Measurements from ENCODE around the gene CCDC87.

The CCDC87 gene

GRCh38 chr11:66628061-66628603, 35.3 kb upstream of the CCDC87 start:
- H3K4me1 ChIP-seq (ENCODE audit: control insufficient read depth, insufficient read depth, low read length) = peaks cover 21% of the 10 kb centered on the region
- H3K27ac ChIP-seq (ENCODE audit: low read depth, low read length) = no peak overlapping the region
- no peak overlapping the region for H3K4me3 ChIP-seq (ENCODE audit: low read length)
- no peak overlapping the region for H3K9ac ChIP-seq (ENCODE audit: low read length)
- H3K36me3 ChIP-seq (ENCODE audit: control insufficient read depth, insufficient read depth, low read length) = peaks cover 54% of the 10 kb centered on the region
- H3K27me3 ChIP-seq (ENCODE audit: control insufficient read depth, insufficient read depth, low read length) = no peaks in the 10 kb centered on the region

- Histone ChIP-seq H3K9ac (ENCODE audit: low read length) (no peak overlapping the region), H3K36me3 (ENCODE audit: control insufficient read depth, insufficient read depth, low read length) (peaks cover 54% of the 10 kb centered on the region)
Observed at GRCh38 chr11:66626926-66627325, 34.1 kb upstream of the CCDC87 start.

GRCh38 chr11:66626382-66626781, 33.5 kb upstream of the CCDC87 start:
- H3K4me3 ChIP-seq (ENCODE audit: low read length) = no peak overlapping the region
- H3K27me3 ChIP-seq (ENCODE audit: control insufficient read depth, insufficient read depth, low read length) = no peaks in the 10 kb centered on the region
- no peak overlapping the region for H3K9ac ChIP-seq (ENCODE audit: low read length)
- H3K4me1 ChIP-seq (ENCODE audit: control insufficient read depth, insufficient read depth, low read length) = peaks cover 28% of the 10 kb centered on the region
- no peak overlapping the region for H3K27ac ChIP-seq (ENCODE audit: low read depth, low read length)
- peaks cover 54% of the 10 kb centered on the region for H3K36me3 ChIP-seq (ENCODE audit: control insufficient read depth, insufficient read depth, low read length)

More at GRCh38 chr11:66626926-66627325, 34.1 kb upstream of the CCDC87 start:
- no peaks in the 10 kb centered on the region for H3K27me3 ChIP-seq (ENCODE audit: control insufficient read depth, insufficient read depth, low read length)
- peaks cover 28% of the 10 kb centered on the region for H3K4me1 ChIP-seq (ENCODE audit: control insufficient read depth, insufficient read depth, low read length)
- H3K4me3 ChIP-seq (ENCODE audit: low read length) = no peak overlapping the region
- no peak overlapping the region for H3K27ac ChIP-seq (ENCODE audit: low read depth, low read length)

- Histone ChIP-seq H3K27me3 (ENCODE audit: control insufficient read depth, insufficient read depth, low read length) (no peaks in the 10 kb centered on the region), H3K4me1 (ENCODE audit: control insufficient read depth, insufficient read depth, low read length) (peaks cover 28% of the 10 kb centered on the region), H3K36me3 (ENCODE audit: control insufficient read depth, insufficient read depth, low read length) (peaks cover 54% of the 10 kb centered on the region), H3K9ac (ENCODE audit: low read length) (no peak overlapping the region), H3K27ac (ENCODE audit: low read depth, low read length) (no peak overlapping the region), H3K4me3 (ENCODE audit: low read length) (no peak overlapping the region)
Observed at GRCh38 chr11:66625752-66626149, 32.9 kb upstream of the CCDC87 start.

GRCh38 chr11:66625041-66625751, 32.3 kb upstream of the CCDC87 start:
- Histone ChIP-seq H3K4me1 (ENCODE audit: control insufficient read depth, insufficient read depth, low read length) (peaks cover 31% of the 10 kb centered on the region), H3K9ac (ENCODE audit: low read length) (no peak overlapping the region), H3K36me3 (ENCODE audit: control insufficient read depth, insufficient read depth, low read length) (peaks cover 54% of the 10 kb centered on the region), H3K4me3 (ENCODE audit: low read length) (no peak overlapping the region), H3K27me3 (ENCODE audit: control insufficient read depth, insufficient read depth, low read length) (no peaks in the 10 kb centered on the region), H3K27ac (ENCODE audit: low read depth, low read length) (no peak overlapping the region)

- H3K27ac ChIP-seq (ENCODE audit: low read depth, low read length) = peak overlapping the region; percentile 89
- peaks cover 50% of the 10 kb centered on the region for H3K36me3 ChIP-seq (ENCODE audit: control insufficient read depth, insufficient read depth, low read length)
- no peak overlapping the region for H3K9ac ChIP-seq (ENCODE audit: low read length)
- no peak overlapping the region for H3K4me3 ChIP-seq (ENCODE audit: low read length)
- no peaks in the 10 kb centered on the region for H3K27me3 ChIP-seq (ENCODE audit: control insufficient read depth, insufficient read depth, low read length)
- peaks cover 31% of the 10 kb centered on the region for H3K4me1 ChIP-seq (ENCODE audit: control insufficient read depth, insufficient read depth, low read length)
Observed at GRCh38 chr11:66624450-66624849, 31.6 kb upstream of the CCDC87 start.

GRCh38 chr11:66619080-66619554, 26.3 kb upstream of the CCDC87 start:
- peak overlapping the region; percentile 96 for H3K27ac ChIP-seq (ENCODE audit: low read depth, low read length)
- H3K36me3 ChIP-seq (ENCODE audit: control insufficient read depth, insufficient read depth, low read length) = peaks cover 7% of the 10 kb centered on the region
- H3K4me1 ChIP-seq (ENCODE audit: control insufficient read depth, insufficient read depth, low read length) = peaks cover 38% of the 10 kb centered on the region
- H3K27me3 ChIP-seq (ENCODE audit: control insufficient read depth, insufficient read depth, low read length) = no peaks in the 10 kb centered on the region
- peak overlapping the region; percentile 73 for H3K4me3 ChIP-seq (ENCODE audit: low read length)
- no peak overlapping the region for H3K9ac ChIP-seq (ENCODE audit: low read length)

- H3K4me3 ChIP-seq (ENCODE audit: low read length) = peak overlapping the region; percentile 73
- H3K27ac ChIP-seq (ENCODE audit: low read depth, low read length) = peak overlapping the region; percentile 96
- peaks cover 2% of the 10 kb centered on the region for H3K36me3 ChIP-seq (ENCODE audit: control insufficient read depth, insufficient read depth, low read length)
- peaks cover 20% of the 10 kb centered on the region for H3K4me1 ChIP-seq (ENCODE audit: control insufficient read depth, insufficient read depth, low read length)
- H3K27me3 ChIP-seq (ENCODE audit: control insufficient read depth, insufficient read depth, low read length) = no peaks in the 10 kb centered on the region
- peak overlapping the region; percentile 36 for H3K9ac ChIP-seq (ENCODE audit: low read length)
Observed at GRCh38 chr11:66617155-66617834, 24.4 kb upstream of the CCDC87 start.

- H3K4me3 ChIP-seq (ENCODE audit: low read length) = peak within 1 kb of the TSS; percentile 78
- H3K27me3 ChIP-seq (ENCODE audit: control insufficient read depth, insufficient read depth, low read length) = no peaks in the 10 kb centered on the region
- H3K27ac ChIP-seq (ENCODE audit: low read depth, low read length) = peak within 1 kb of the TSS; percentile 96
- peak within 1 kb of the TSS; percentile 97 for H3K9ac ChIP-seq (ENCODE audit: low read length)
- H3K36me3 ChIP-seq (ENCODE audit: control insufficient read depth, insufficient read depth, low read length) = peaks cover 2% of the 10 kb centered on the region
- H3K4me1 ChIP-seq (ENCODE audit: control insufficient read depth, insufficient read depth, low read length) = peaks cover 18% of the 10 kb centered on the region
Observed at GRCh38 chr11:66616379-66617154, 23.7 kb upstream of the CCDC87 start, which contains the start of gene RBM14. RBM14 (plus strand) TSS chr11:66616630; CDS start chr11:66616721, 91 bp downstream.

GRCh38 chr11:66614073-66614472, 21.2 kb upstream of the CCDC87 start:
- no peak overlapping the region for H3K27ac ChIP-seq (ENCODE audit: low read depth, low read length)
- peaks cover 14% of the 10 kb centered on the region for H3K4me1 ChIP-seq (ENCODE audit: control insufficient read depth, insufficient read depth, low read length)
- peaks cover 2% of the 10 kb centered on the region for H3K36me3 ChIP-seq (ENCODE audit: control insufficient read depth, insufficient read depth, low read length)
- no peak overlapping the region for H3K9ac ChIP-seq (ENCODE audit: low read length)
- H3K4me3 ChIP-seq (ENCODE audit: low read length) = no peak overlapping the region
- H3K27me3 ChIP-seq (ENCODE audit: control insufficient read depth, insufficient read depth, low read length) = no peaks in the 10 kb centered on the region

GRCh38 chr11:66612458-66612857, 19.6 kb upstream of the CCDC87 start:
- Histone ChIP-seq H3K27me3 (ENCODE audit: control insufficient read depth, insufficient read depth, low read length) (no peaks in the 10 kb centered on the region), H3K9ac (ENCODE audit: low read length) (no peak overlapping the region), H3K27ac (ENCODE audit: low read depth, low read length) (no peak overlapping the region), H3K4me1 (ENCODE audit: control insufficient read depth, insufficient read depth, low read length) (peaks cover 5% of the 10 kb centered on the region), H3K36me3 (ENCODE audit: control insufficient read depth, insufficient read depth, low read length) (no peaks in the 10 kb centered on the region), H3K4me3 (ENCODE audit: low read length) (no peak overlapping the region)

All from rectal smooth muscle tissue (tissue), 1 donor.